AG04449 (cell line): Measurements from ENCODE around the gene SLC35B1.
"Not testable (repeated sequence)": the region's sequence is repeated elsewhere in the genome, so short reads cannot be mapped to it uniquely, and the experiment has no call there.

ENCODE experiments used
- CTCF ChIA-PET: fragments of 350-600 bp; formaldehyde crosslinking; extraction: SDS; loops from one replicate; lab custom pipeline; 2021; ENCODE audit warnings: antibody characterized with exemption; lab: Yijun Ruan, JAX
- POLR2A ChIA-PET: fragments of 400-600, 350-600 bp; formaldehyde crosslinking; extraction: SDS; loops from one replicate; lab custom pipeline; 2020; ENCODE audit warnings: antibody characterized with exemption, inconsistent platforms; lab: Yijun Ruan, JAX
- DNase-seq: peaks from one replicate; pipeline ENCODE4 v3.0.0-alpha.2; 2010; ENCODE audit warnings: low read depth, low spot score
- H3K4me3 ChIP-seq: 2 replicates; pipeline ENCODE4 v1.5.1; 2011; ENCODE audit warnings: low read depth, mild to moderate bottlenecking, control low read depth, low read length
- CTCF ChIP-seq: IDR thresholded peaks from one replicate; pipeline ENCODE4 v1.5.1; 2011; ENCODE audit warnings: mild to moderate bottlenecking, moderate library complexity, low read length, control low read depth, inconsistent platforms; ENCODE audit not compliant: insufficient read depth; ENCODE audit errors: missing control alignments

Gene SLC35B1

GRCh38 chr17:49676276-49676868, 31.4 kb downstream of the SLC35B1 start:
- TF ChIP-seq CTCF: no peak
- ChIA-PET CTCF (interaction anchor here (0.7 to 1.8 kb wide), 7 partner anchors 14 to 109 kb away, joined by 3 to 5 read pairs (median 4); no protein-coding TSS in a partner anchor), POLR2A (interaction anchor here (0.7 kb wide), 1 partner anchor 30 kb away, joined by 3 read pairs; no protein-coding TSS in a partner anchor)
- peak overlapping the region; percentile 78 for H3K4me3 ChIP-seq
- no peak for DNase-seq

GRCh38 chr17:49674507-49674906, 33.3 kb downstream of the SLC35B1 start:
- TF ChIP-seq CTCF: no peak
- DNase-seq: no peak
- ChIA-PET POLR2A (interaction anchor here (0.6 kb wide), 1 partner anchor 90 kb away, joined by 3 read pairs; no protein-coding TSS in a partner anchor), CTCF (interaction anchor here (0.9 to 2.5 kb wide), 8 partner anchors 11 to 117 kb away, joined by 3 to 13 read pairs (median 4); partner anchors contain the start of gene NXPH3)
- no peak overlapping the region for H3K4me3 ChIP-seq

- ChIA-PET POLR2A (interaction anchor here (0.6 kb wide), 1 partner anchor 91 kb away, joined by 3 read pairs; no protein-coding TSS in a partner anchor), CTCF (interaction anchor here (1.0 to 2.5 kb wide), 3 partner anchors 98 to 116 kb away, joined by 4 to 13 read pairs (median 4); partner anchors contain the start of gene NXPH3)
- H3K4me3 ChIP-seq, DNase-seq: not testable (repeated sequence)
Measured at GRCh38 chr17:49673679-49674078, 34.1 kb downstream of the SLC35B1 start.

- DNase-seq: no peak
- TF ChIP-seq CTCF: no peak
- H3K4me3 ChIP-seq: no peak overlapping the region
- ChIA-PET CTCF (interaction anchor here (1.2 to 1.4 kb wide), 2 partner anchors 100 to 326 kb away, joined by 3 to 4 read pairs; no protein-coding TSS in a partner anchor), POLR2A (no interaction called here)
Measured at GRCh38 chr17:49670641-49671040, 37.1 kb downstream of the SLC35B1 start.

GRCh38 chr17:49670002-49670401, 37.8 kb downstream of the SLC35B1 start:
- POLR2A ChIA-PET: no interaction called here
- H3K4me3 ChIP-seq: no peak overlapping the region
- DNase-seq: no peak
- CTCF ChIA-PET: interaction anchor here (1.4 kb wide), 1 partner anchor 99 kb away, joined by 4 read pairs; no protein-coding TSS in a partner anchor
- TF ChIP-seq CTCF: no peak

- no peak for DNase-seq
- POLR2A ChIA-PET: no interaction called here
- H3K4me3 ChIP-seq: no peak overlapping the region
- TF ChIP-seq CTCF: no peak
- CTCF ChIA-PET: no interaction called here
Measured at GRCh38 chr17:49667854-49668253, 39.9 kb downstream of the SLC35B1 start.
